Measurements from ENCODE around the gene ZXDC.

- TF ChIP-seq SPI1 (IDR thresholded peaks at IDR 0.05; ENCODE audit: low read depth, low read length) = no peak
- TF ChIP-seq POLR2AphosphoS5 (IDR thresholded peaks at IDR 0.05; ENCODE audit: low read depth, low read length) = no peak
- no peak for TF ChIP-seq POLR2A (IDR thresholded peaks at IDR 0.05; ENCODE audit: low read depth, low read length)
- no peak for TF ChIP-seq TAF1 (IDR thresholded peaks at IDR 0.05; ENCODE audit: low read depth, low read length)
- no peak for TF ChIP-seq POU2F2 (IDR thresholded peaks at IDR 0.05; ENCODE audit: low read depth, low read length)
Observed at GRCh38 chr3:126434264-126434590, 41.5 kb downstream of the ZXDC start.

Data from GM12891 (cell line).